ENCODE results near the gene RPRD1A. TPM values are rescaled to one million over a fixed set of nuclear protein-coding genes. Genes with fewer than 3 reads are reported as not detected.

The RPRD1A gene
- total and polyA plus RNA-seq, 9 of the 15 experiments (the other 6 are each of a cell fraction or from before 2014, with no cell fraction given) = 30.2 to 142 (median 66.0) TPM

GRCh38 chr18:36108601-36109000 is 41.2 kb upstream of the RPRD1A start:
- intact Hi-C loops (cut with micrococcal nuclease) (no loop called here), in situ Hi-C loops (cut with MboI) (no loop called here)
- no peak for TF ChIP-seq TAL1 (IDR thresholded peaks at IDR 0.05)
- no peak for TF ChIP-seq ZKSCAN8 (CRISPR knock-in tag; IDR thresholded peaks at IDR 0.05)
- no peak for TF ChIP-seq RNF219 (CRISPR knock-in tag; IDR thresholded peaks at IDR 0.05)
- TF ChIP-seq ZNF407 (IDR thresholded peaks at IDR 0.05; ENCODE audit: low read depth) = no peak
- TF ChIP-seq ZBTB17 (CRISPR knock-in tag; IDR thresholded peaks at IDR 0.05) = no peak
- TF ChIP-seq NCOA2 (IDR thresholded peaks at IDR 0.05; ENCODE audit: partially characterized antibody in 2 of 2) = no peak
- POLR2A ChIA-PET = no interaction called here
- no peaks in the 10 kb centered on the region for H3K4me1 ChIP-seq (replicated peaks in 1 of 2; ENCODE audit: control insufficient read depth in 2 of 2, insufficient read depth in 2 of 2, low read length in 2 of 2)
- H3K4me2 ChIP-seq (ENCODE audit: insufficient read depth, low read length) = no peak overlapping the region
- H3K27ac ChIP-seq (ENCODE audit: extremely low read depth, low read depth, low read length) = no peak overlapping the region
- no peak overlapping the region for H3K9ac ChIP-seq (ENCODE audit: insufficient read depth in 1 of 2, low read depth in 2 of 2, low read length in 2 of 2)
- 75% methylated on average over 5 of the region's 5 CpGs for WGBS (ENCODE audit: insufficient coverage, low coverage, missing lambda C conversion rate)
- H3K27me3 ChIP-seq (ENCODE audit: control insufficient read depth in 2 of 2, insufficient read depth in 2 of 2, low read length in 2 of 2) = no peaks in the 10 kb centered on the region
- no TSS peak for BruUV-seq (replicated peaks)
- CTCF ChIA-PET (ENCODE audit: low intra/inter-chr PET ratio) = no interaction called here
- DNase-seq (ENCODE audit: extremely low read depth in 1 of 4, low spot score in 3 of 4) (no peak), ATAC-seq (no peak), FAIRE-seq (no peak)
- H3K79me2 ChIP-seq (ENCODE audit: control insufficient read depth, insufficient read depth, low read length) = no peaks in the 10 kb centered on the region
- peaks cover 32% of the 10 kb centered on the region for H3K36me3 ChIP-seq (ENCODE audit: control insufficient read depth, insufficient read depth, low read length)
- no peaks in the 10 kb centered on the region for H3K9me1 ChIP-seq (ENCODE audit: control insufficient read depth, insufficient read depth, low read length)
- no peaks in the 10 kb centered on the region for H3K9me3 ChIP-seq (replicated peaks; ENCODE audit: control insufficient read depth, insufficient read depth, low read depth, low read length)
- H2AFZ ChIP-seq (ENCODE audit: low read depth, low read length) = no peak overlapping the region
- no peak overlapping the region for H3K4me3 ChIP-seq
- H4K20me1 ChIP-seq (replicated peaks; ENCODE audit: control insufficient read depth, insufficient read depth, low read length) = no peaks in the 10 kb centered on the region
